Right lobe of liver (tissue), 4 donors: ENCODE measurements around the gene ANOS1.
"Not testable (repeated sequence)": the region's sequence is repeated elsewhere in the genome, so short reads cannot be mapped to it uniquely, and the experiment has no call there.

Source experiments
- POLR2A ChIP-seq: fragments of 450-650 bp; IDR thresholded peaks from one replicate; pipeline ENCODE4 v1.6.1; 2017; ENCODE audit warnings: antibody characterized with exemption, mild to moderate bottlenecking
- TF ChIP-seq, protein P1 (sequence below), 4 donors: fragments of 200-600 bp in 3 of 4; fragments of 450-650 bp in 1 of 4; IDR thresholded peaks; one replicate each; pipeline versions ENCODE4 v1.5.1 to v1.8.0; 2016 to 2022; ENCODE audit warnings: antibody characterized with exemption in 4 of 4, mild to moderate bottlenecking in 2 of 4
- donor health status: DM: no; HTN: no; CAD: no.
- donor health status: DM: no; HTN: no; CAD: no.
- donor health status: DM: no; HTN: yes; CAD: no.

DNA sequence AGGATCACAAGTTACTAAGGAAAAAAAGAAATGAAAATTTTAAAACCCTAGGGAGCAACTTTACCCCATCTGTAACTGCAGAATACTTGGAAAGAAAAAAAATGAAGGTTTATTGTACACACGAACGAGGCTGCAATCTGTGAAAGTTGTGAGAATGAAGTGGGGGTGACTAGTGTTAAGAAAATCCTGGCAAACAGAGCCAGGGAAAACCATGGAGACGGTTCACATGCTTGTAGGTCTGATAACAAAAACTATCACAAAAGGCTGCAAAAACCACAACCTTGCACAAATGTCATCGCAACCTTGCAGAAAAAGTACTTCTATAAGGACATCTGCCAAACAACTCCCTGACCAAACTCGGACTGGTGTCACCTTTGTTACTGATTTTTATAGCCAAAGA, 26.8 kb upstream of the ANOS1 start:
- TF ChIP-seq, protein P1, sequence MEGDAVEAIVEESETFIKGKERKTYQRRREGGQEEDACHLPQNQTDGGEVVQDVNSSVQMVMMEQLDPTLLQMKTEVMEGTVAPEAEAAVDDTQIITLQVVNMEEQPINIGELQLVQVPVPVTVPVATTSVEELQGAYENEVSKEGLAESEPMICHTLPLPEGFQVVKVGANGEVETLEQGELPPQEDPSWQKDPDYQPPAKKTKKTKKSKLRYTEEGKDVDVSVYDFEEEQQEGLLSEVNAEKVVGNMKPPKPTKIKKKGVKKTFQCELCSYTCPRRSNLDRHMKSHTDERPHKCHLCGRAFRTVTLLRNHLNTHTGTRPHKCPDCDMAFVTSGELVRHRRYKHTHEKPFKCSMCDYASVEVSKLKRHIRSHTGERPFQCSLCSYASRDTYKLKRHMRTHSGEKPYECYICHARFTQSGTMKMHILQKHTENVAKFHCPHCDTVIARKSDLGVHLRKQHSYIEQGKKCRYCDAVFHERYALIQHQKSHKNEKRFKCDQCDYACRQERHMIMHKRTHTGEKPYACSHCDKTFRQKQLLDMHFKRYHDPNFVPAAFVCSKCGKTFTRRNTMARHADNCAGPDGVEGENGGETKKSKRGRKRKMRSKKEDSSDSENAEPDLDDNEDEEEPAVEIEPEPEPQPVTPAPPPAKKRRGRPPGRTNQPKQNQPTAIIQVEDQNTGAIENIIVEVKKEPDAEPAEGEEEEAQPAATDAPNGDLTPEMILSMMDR (IDR thresholded peaks at IDR 0.05), result not testable (repeated sequence)
- not testable (repeated sequence) for TF ChIP-seq POLR2A
